Lower leg skin (tissue), 4 donors: Measurements from ENCODE around the gene ADORA1. TPM values are rescaled to one million over a fixed set of nuclear protein-coding genes. Genes with fewer than 3 reads are reported as not detected.
A peak's percentile ranks its signal among the peaks of the same experiment; 100 is the strongest.

Experiments
- DNase-seq, 2 donors: peaks; one replicate each; pipeline ENCODE4 v3.0.0-alpha.2; 2019; ENCODE audit warnings: low spot score in 2 of 2
- H3K4me3 ChIP-seq: fragments of 200-600 bp; sonication (generic); 2 replicates; pipeline ENCODE4 v1.5.1; 2017; ENCODE audit warnings: mild to moderate bottlenecking, low read depth; ENCODE audit not compliant: poor library complexity, severe bottlenecking
- CTCF ChIP-seq, 3 donors: fragments of 450-650 bp; IDR thresholded peaks; one replicate each; pipeline ENCODE4 v1.5.1; 2016; ENCODE audit warnings: antibody characterized with exemption in 3 of 3, mild to moderate bottlenecking in 3 of 3, moderate library complexity in 2 of 3
- POLR2A ChIP-seq, 2 donors: fragments of 450-650 bp; IDR thresholded peaks; one replicate each; pipeline ENCODE4 v1.6.1; 2016 to 2017; ENCODE audit warnings: antibody characterized with exemption in 2 of 2, mild to moderate bottlenecking in 1 of 2, moderate library complexity in 1 of 2
- WGBS, 2 donors: methylation state at CpG; one replicate each; pipeline ENCODE4 v1.1.5; 2018; 5-methylcytosine and 5-hydroxymethylcytosine counted together
- intact Hi-C: fragments of 100-400 bp; cut with DNase I; formaldehyde crosslinking; loops from one replicate; pipeline ENCODE4 v1.15.0; 2023; ENCODE audit warnings: low total_unique reads
- total RNA-seq, 4 donors: library from RNA; depleted of rRNA; stranded (reverse); fragments of >200 nt; gene quantifications; one replicate each; pipeline ENCODE4 v1.1.0, GENCODE V29; 2016

ADORA1 gene
- total RNA-seq, 4 donors from 2014 or later, result 1.8 to 7.7 (median 5.3) TPM

DNA sequence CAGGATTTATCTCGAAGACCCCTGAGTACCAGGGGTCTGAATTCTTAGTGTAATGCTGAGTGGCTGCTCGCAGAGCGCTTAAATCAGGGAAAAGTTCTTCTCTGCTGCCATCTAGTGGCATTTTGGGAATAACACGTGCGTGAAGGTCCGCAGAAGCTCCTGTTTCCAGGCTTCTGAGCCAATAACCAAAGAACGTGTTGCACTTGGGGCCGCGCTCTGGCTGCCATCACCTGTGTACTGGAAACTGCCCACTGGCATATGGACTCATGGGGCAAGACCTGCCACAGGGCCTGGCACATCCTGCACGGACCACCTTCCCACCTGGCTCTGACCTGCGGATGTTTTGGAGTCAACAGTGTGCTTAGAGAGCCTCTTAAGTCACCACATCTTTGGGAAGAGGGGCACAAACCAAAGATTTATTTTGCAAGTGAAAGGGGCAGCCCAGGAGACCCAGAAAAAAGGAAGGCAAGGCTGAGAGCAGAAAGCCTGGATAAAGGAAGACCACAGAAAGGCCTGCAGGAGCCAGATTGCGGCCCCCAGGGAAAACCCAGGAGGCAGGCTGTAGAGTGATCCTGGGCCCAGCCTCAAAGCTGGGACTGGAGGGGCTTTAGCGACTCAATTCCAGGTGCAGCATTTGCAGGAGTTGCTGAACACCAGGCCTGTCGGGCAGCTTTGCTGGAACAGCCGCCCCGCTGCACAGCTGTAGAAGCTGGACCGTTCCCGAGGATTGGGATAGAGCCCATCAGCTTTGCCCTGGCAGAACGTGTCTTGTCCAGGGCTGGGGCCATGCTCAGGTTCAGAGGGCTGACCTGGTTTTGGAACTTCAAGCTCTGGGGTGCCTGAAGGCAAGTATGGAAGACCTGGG is 89.0 kb downstream of the ADORA1 start:
- WGBS, 2 donors, result 30 to 35% methylated on average over 17 to 19 of the region's 19 CpGs
- intact Hi-C loops, result loop anchor here (5.0 kb wide), 1 partner anchor 179 kb away; no protein-coding TSS in a partner anchor
- DNase-seq, result peak; percentile 45 to 86
- H3K4me3 ChIP-seq, result no peak overlapping the region
- TF ChIP-seq POLR2A (IDR thresholded peaks at IDR 0.05) (no peak), CTCF (IDR thresholded peaks at IDR 0.05) (peak in 1 of 3 donors; percentile 10)

Other genes with a start within 250 kb of the ADORA1 start
- 1 to 10 TPM; 4.0 to 7.9 (median 5.9) TPM for gene RABIF, start 238.6 kb upstream of the ADORA1 start, total RNA-seq
- 10 to 100 TPM; 11.7 to 15.7 (median 15.0) TPM for gene KLHL12, start 200.5 kb upstream of the ADORA1 start, total RNA-seq
- gene ADIPOR1, start 169.4 kb upstream of the ADORA1 start, total RNA-seq, result 100 to 1,000 TPM; 173 to 189 (median 176) TPM
- 100 to 1,000 TPM; 170 to 203 (median 188) TPM for gene CYB5R1, start 160.5 kb upstream of the ADORA1 start, total RNA-seq
- 10 to 100 TPM; 48.8 to 69.3 (median 61.1) TPM for gene TMEM183A, start 120.4 kb upstream of the ADORA1 start, total RNA-seq
- gene PPFIA4, start 101.2 kb upstream of the ADORA1 start, total RNA-seq, result 1 to 10 TPM; 1.7 to 4.0 (median 2.8) TPM
- not detected for gene MYOG, start 41.7 kb upstream of the ADORA1 start, total RNA-seq
- gene MYBPH, start 48.1 kb downstream of the ADORA1 start, total RNA-seq, result not detected
- 100 to 1,000 TPM in 2 of 4 donors, 10 to 100 TPM in 2; 80.5 to 188 (median 107) TPM for gene CHI3L1, start 59.0 kb downstream of the ADORA1 start, total RNA-seq
- gene CHIT1, start 101.9 kb downstream of the ADORA1 start, total RNA-seq, result 1 to 10 TPM in 1 of 4 donors, under 1 TPM in 1, not detected in 2; 0.61 to 8.3 TPM
- 100 to 1,000 TPM in 3 of 4 donors, 10 to 100 TPM in 1; 98.6 to 205 (median 131) TPM for gene BTG2, start 177.8 kb downstream of the ADORA1 start, total RNA-seq
- gene FMOD, start 223.4 kb downstream of the ADORA1 start, total RNA-seq, result 10 to 100 TPM in 3 of 4 donors, 1 to 10 TPM in 1; 5.6 to 37.7 (median 19.3) TPM